Effector memory CD4-positive, alpha-beta T cell (primary cell): ENCODE measurements around the gene TMEM125.

Experiments used
- DNase-seq, 3 donors: peaks; one replicate each; pipeline ENCODE4 v3.0.0-alpha.2; 2020
- H3K27ac ChIP-seq: 2 replicates; pipeline ENCODE4 v1.7.0; 2013; ENCODE audit warnings: mild to moderate bottlenecking, low read length, moderate library complexity; ENCODE audit not compliant: insufficient read depth, poor library complexity, severe bottlenecking
- H3K27me3 ChIP-seq: replicated peaks from 2 replicates; pipeline ENCODE4 v1.7.0; 2013; ENCODE audit warnings: mild to moderate bottlenecking, low read length; ENCODE audit not compliant: insufficient read depth, control insufficient read depth, poor library complexity, severe bottlenecking
- H3K36me3 ChIP-seq: 2 replicates; pipeline ENCODE4 v1.7.0; 2013; ENCODE audit warnings: mild to moderate bottlenecking, low read length, moderate library complexity; ENCODE audit not compliant: control insufficient read depth, insufficient read depth
- H3K4me1 ChIP-seq: 2 replicates; pipeline ENCODE4 v1.7.0; 2013; ENCODE audit warnings: low read length, mild to moderate bottlenecking; ENCODE audit not compliant: control insufficient read depth, insufficient read depth, poor library complexity, severe bottlenecking
- H3K4me3 ChIP-seq: 2 replicates; pipeline ENCODE4 v1.7.0; 2013; ENCODE audit warnings: low read length, low read depth, mild to moderate bottlenecking; ENCODE audit not compliant: insufficient read depth, poor library complexity, severe bottlenecking
- H3K9me3 ChIP-seq: 2 replicates; pipeline ENCODE4 v1.7.0; 2013; ENCODE audit warnings: mild to moderate bottlenecking, low read length, moderate library complexity; ENCODE audit not compliant: control insufficient read depth

Gene TMEM125

DNA sequence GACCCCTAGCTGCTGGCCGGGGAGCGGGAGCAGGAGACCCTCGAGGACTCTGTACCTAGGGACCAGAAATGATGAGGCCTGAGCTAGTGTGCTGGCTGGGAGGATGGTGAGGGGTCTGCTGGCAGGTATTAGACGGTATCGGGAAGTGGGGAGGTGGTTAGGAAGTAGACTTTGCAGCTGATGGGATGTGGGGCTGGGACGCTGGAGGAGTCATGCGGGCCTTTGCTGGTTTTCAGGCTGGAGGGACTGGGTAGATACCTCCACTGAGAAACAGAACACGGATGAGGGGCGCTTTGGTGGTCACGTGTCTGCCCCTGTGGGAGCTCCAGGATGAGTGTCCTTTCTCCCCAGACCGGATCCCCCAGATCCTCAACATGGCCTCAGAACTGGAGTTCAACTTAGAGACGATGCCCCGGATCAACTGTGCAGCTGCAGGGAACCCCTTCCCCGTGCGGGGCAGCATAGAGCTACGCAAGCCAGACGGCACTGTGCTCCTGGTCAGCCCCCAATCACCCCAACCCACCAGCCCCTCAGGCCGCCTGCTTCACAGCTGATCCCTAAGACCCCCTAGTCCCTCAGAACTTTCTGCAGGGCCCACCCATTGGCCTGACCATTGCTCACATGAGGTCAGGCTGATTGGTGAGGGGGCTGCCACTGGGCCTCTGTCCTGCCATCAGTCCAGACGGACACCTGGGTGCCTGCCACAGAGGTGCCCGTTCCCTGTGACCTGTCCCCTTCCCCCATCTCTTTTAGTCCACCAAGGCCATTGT, 39.0 kb downstream of the TMEM125 start:
- no peaks in the 10 kb centered on the region for H3K4me1 ChIP-seq
- DNase-seq: no peak
- H3K27ac ChIP-seq: no peak overlapping the region
- no peaks in the 10 kb centered on the region for H3K9me3 ChIP-seq
- H3K27me3 ChIP-seq: no peaks in the 10 kb centered on the region
- no peaks in the 10 kb centered on the region for H3K36me3 ChIP-seq
- no peak overlapping the region for H3K4me3 ChIP-seq

GRCh38 chr1:43309405-43310025, 39.7 kb downstream of the TMEM125 start:
- no peak for DNase-seq
- Histone ChIP-seq H3K4me3 (no peak overlapping the region), H3K9me3 (no peaks in the 10 kb centered on the region), H3K27me3 (no peaks in the 10 kb centered on the region), H3K4me1 (no peaks in the 10 kb centered on the region), H3K27ac (no peak overlapping the region), H3K36me3 (no peaks in the 10 kb centered on the region)

DNA sequence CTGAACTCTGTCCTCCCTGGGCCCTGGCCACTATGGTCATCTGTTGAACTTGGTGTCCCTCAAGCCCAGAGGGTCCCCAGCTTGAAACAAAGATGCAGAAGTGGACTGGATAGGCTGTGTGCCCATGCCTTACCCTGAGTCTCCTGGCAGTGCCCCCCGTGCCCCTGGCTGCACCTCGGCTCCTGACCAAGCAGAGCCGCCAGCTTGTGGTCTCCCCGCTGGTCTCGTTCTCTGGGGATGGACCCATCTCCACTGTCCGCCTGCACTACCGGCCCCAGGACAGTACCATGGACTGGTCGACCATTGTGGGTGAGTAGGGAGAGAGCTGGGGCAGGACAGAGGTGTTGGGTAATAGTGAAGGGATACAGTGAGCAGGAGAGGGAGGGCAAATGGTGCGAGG, 41.7 kb downstream of the TMEM125 start:
- Histone ChIP-seq H3K36me3 (no peaks in the 10 kb centered on the region), H3K4me3 (no peak overlapping the region), H3K27ac (no peak overlapping the region), H3K9me3 (no peaks in the 10 kb centered on the region), H3K4me1 (no peaks in the 10 kb centered on the region), H3K27me3 (no peaks in the 10 kb centered on the region)
- no peak for DNase-seq

DNA sequence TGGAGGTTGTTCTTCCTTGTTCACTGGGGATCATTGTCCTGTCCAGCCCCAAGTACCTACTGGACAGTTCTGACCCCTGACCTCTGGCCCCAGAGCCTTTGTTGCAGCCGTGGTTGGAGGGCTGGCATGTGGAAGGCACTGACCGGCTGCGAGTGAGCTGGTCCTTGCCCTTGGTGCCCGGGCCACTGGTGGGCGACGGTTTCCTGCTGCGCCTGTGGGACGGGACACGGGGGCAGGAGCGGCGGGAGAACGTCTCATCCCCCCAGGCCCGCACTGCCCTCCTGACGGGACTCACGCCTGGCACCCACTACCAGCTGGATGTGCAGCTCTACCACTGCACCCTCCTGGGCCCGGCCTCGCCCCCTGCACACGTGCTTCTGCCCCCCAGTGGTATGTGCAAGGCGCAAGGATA, 42.4 kb downstream of the TMEM125 start:
- no peak for DNase-seq
- H3K4me1 ChIP-seq: no peaks in the 10 kb centered on the region
- H3K9me3 ChIP-seq: no peaks in the 10 kb centered on the region
- no peak overlapping the region for H3K27ac ChIP-seq
- H3K27me3 ChIP-seq: no peaks in the 10 kb centered on the region
- no peak overlapping the region for H3K4me3 ChIP-seq
- no peaks in the 10 kb centered on the region for H3K36me3 ChIP-seq

- Histone ChIP-seq H3K4me1 (no peaks in the 10 kb centered on the region), H3K27me3 (no peaks in the 10 kb centered on the region), H3K27ac (no peak overlapping the region), H3K4me3 (no peak overlapping the region), H3K9me3 (no peaks in the 10 kb centered on the region), H3K36me3 (no peaks in the 10 kb centered on the region)
- DNase-seq: no peak
Measured at GRCh38 chr1:43312663-43313515, 43.1 kb downstream of the TMEM125 start.

DNA sequence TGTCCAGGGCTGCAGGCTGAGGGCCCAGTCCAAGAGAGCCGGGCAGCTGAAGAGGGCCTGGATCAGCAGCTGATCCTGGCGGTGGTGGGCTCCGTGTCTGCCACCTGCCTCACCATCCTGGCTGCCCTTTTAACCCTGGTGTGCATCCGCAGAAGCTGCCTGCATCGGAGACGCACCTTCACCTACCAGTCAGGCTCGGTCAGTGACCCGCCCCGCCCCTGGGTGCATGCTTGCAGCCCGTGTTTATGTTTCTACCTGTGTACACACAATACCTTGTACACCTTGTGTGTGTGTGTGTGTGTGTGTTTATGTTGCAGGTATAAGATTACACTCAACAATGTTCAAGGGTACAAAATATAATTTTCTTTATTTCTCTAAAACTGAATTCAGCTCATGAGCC, 44.0 kb downstream of the TMEM125 start:
- DNase-seq: no peak

GRCh38 chr1:43314233-43314632, 44.5 kb downstream of the TMEM125 start:
- Histone ChIP-seq H3K27ac (no peak overlapping the region), H3K4me1 (no peaks in the 10 kb centered on the region), H3K9me3 (no peaks in the 10 kb centered on the region), H3K36me3 (no peaks in the 10 kb centered on the region), H3K4me3 (no peak overlapping the region), H3K27me3 (no peaks in the 10 kb centered on the region)
- DNase-seq: no peak

More for the DNA sequence above, 44.0 kb downstream of the TMEM125 start:
- no peaks in the 10 kb centered on the region for H3K36me3 ChIP-seq
- no peaks in the 10 kb centered on the region for H3K9me3 ChIP-seq
- no peaks in the 10 kb centered on the region for H3K27me3 ChIP-seq
- no peak overlapping the region for H3K27ac ChIP-seq
- H3K4me1 ChIP-seq: no peaks in the 10 kb centered on the region
- H3K4me3 ChIP-seq: no peak overlapping the region

- no peaks in the 10 kb centered on the region for H3K9me3 ChIP-seq
- no peaks in the 10 kb centered on the region for H3K4me1 ChIP-seq
- DNase-seq: no peak
- no peak overlapping the region for H3K27ac ChIP-seq
- no peaks in the 10 kb centered on the region for H3K36me3 ChIP-seq
- H3K27me3 ChIP-seq: no peaks in the 10 kb centered on the region
- H3K4me3 ChIP-seq: no peak overlapping the region
Measured at GRCh38 chr1:43315481-43315880, 45.7 kb downstream of the TMEM125 start.

GRCh38 chr1:43315963-43316737, 46.4 kb downstream of the TMEM125 start:
- H3K4me1 ChIP-seq: no peaks in the 10 kb centered on the region
- no peaks in the 10 kb centered on the region for H3K36me3 ChIP-seq
- no peaks in the 10 kb centered on the region for H3K27me3 ChIP-seq
- no peaks in the 10 kb centered on the region for H3K9me3 ChIP-seq
- no peak overlapping the region for H3K4me3 ChIP-seq
- no peak for DNase-seq
- no peak overlapping the region for H3K27ac ChIP-seq
